Pancreas (tissue), 10 donors: Measurements from ENCODE around the gene ARID3B. TPM values are rescaled to one million over a fixed set of nuclear protein-coding genes. Genes with fewer than 3 reads are reported as not detected.
"Not testable (repeated sequence)": the region's sequence is repeated elsewhere in the genome, so short reads cannot be mapped to it uniquely, and the experiment has no call there.

Source experiments
- ATAC-seq, 4 donors: fragments of 200-7000 bp; cut with Tn5 transposase; one replicate each; pipeline versions ENCODE4 v1.8.0 to v1.9.1; 2020; ENCODE audit warnings: mild to moderate bottlenecking in 4 of 4, moderate library complexity in 4 of 4
- DNase-seq, 6 donors: peaks; one replicate each; pipeline ENCODE4 v3.0.0-alpha.2; 2020
- FAIRE-seq: peaks from 2 replicates; lab custom pipeline; 2012; peaks lifted over from hg19 to GRCh38; lab: Jason Lieb, UNC
- H3K27ac ChIP-seq, 4 donors: fragments of 200-600 bp; sonication (generic); 1 replicate in 3 of 4; 2 replicates in 1 of 4; pipeline versions ENCODE4 v1.5.0 to v1.8.0; 2020
- H3K27me3 ChIP-seq, 4 donors: fragments of 200-600 bp; one replicate each; pipeline ENCODE4 v1.8.0; 2021
- H3K36me3 ChIP-seq, 3 donors: fragments of 200-600 bp; sonication (generic) in 1 of 3; one replicate each; pipeline versions ENCODE4 v1.5.0 to v1.8.0; 2020 to 2021
- H3K4me1 ChIP-seq, 3 donors: fragments of 200-600 bp; one replicate each; pipeline ENCODE4 v1.8.0; 2021
- H3K4me3 ChIP-seq, 4 donors: fragments of 200-600 bp; sonication (generic) in 2 of 4; one replicate each; pipeline versions ENCODE4 v1.5.0 to v1.8.0; 2020 to 2021
- H3K9me3 ChIP-seq, 4 donors: fragments of 200-600 bp; one replicate each; pipeline ENCODE4 v1.8.0; 2021
- CTCF ChIP-seq, 4 donors: fragments of 200-600 bp; sonication (generic) in 3 of 4; IDR thresholded peaks; one replicate each; pipeline versions ENCODE4 v1.5.0 to v1.8.0; 2021; ENCODE audit warnings: antibody characterized with exemption in 4 of 4
- WGBS, 2 donors: extraction: QIAGEN DNeasy Blood & Tissue Kit; methylation state at CpG; one replicate each; pipeline ENCODE4 v1.1.7; 2013; 5-methylcytosine and 5-hydroxymethylcytosine counted together
- intact Hi-C, 3 donors: fragments of 100-400 bp; cut with DNase I; formaldehyde crosslinking; loops; one replicate each; pipeline versions ENCODE4 v1.11.1 to v1.14.2; 2022
- polyA plus RNA-seq, 2 donors: library from polyadenylated mRNA; stranded (reverse); fragments of 200-250 nt; gene quantifications; one replicate each; pipeline ENCODE4 v1.2.3, GENCODE V29; 2013
- total RNA-seq, 6 donors: library from RNA; stranded (reverse); fragmentation: NEBNext Ultra II Directional in 4 of 6; extraction: Animal tissue kit (Norgen Biotek cat#: 25700) in 4 of 6; gene quantifications; one replicate each; pipeline versions ENCODE4 v1.2.1 to v1.2.4, GENCODE V29; 2021 to 2023
- donor health status: healthy with polysubstance abuse.
- donor health status: DM: no; HTN: no; CAD: no; lungs with moderate emphysema.
- donor health status: DM: no; HTN: no; CAD: no.
- donor health status: control.
- donor health status: control.
- donor health status: Bipolar disorder and iron deficiency.
- donor health status: DM: yes; HTN: yes; CAD: no.
- donor health status: DM: no; HTN: no; CAD: no.
- donor health status: DM: no; HTN: no; CAD: no.
- donor health status: DM: yes; HTN: yes; CAD: no.

The ARID3B gene
- total and polyA plus RNA-seq, 8 donors: 2.9 to 4.8 (median 3.8) TPM

GRCh38 chr15:74530771-74531143 lies 10.3 kb upstream of the ARID3B start:
- H3K27ac ChIP-seq: no peak overlapping the region
- no peaks in the 10 kb centered on the region for H3K9me3 ChIP-seq
- FAIRE-seq (no peak), ATAC-seq (no peak), DNase-seq (no peak)
- TF ChIP-seq CTCF (IDR thresholded peaks at IDR 0.05): no peak
- H3K4me3 ChIP-seq: no peak overlapping the region
- intact Hi-C loops: no loop called here
- WGBS, 2 donors: 78 to 86% methylated on average over 2 of the region's 2 CpGs
- H3K27me3 ChIP-seq: no peaks in the 10 kb centered on the region
- H3K36me3 ChIP-seq: no peaks in the 10 kb centered on the region
- no peaks in the 10 kb centered on the region for H3K4me1 ChIP-seq

GRCh38 chr15:74531144-74531811 lies 9.7 kb upstream of the ARID3B start:
- no peak for FAIRE-seq
- H3K9me3 ChIP-seq: no peaks in the 10 kb centered on the region
- no peak for ATAC-seq
- TF ChIP-seq CTCF (IDR thresholded peaks at IDR 0.05): no peak
- DNase-seq: no peak
- H3K27ac ChIP-seq: no peak overlapping the region
- intact Hi-C loops: no loop called here
- H3K36me3 ChIP-seq: no peaks in the 10 kb centered on the region
- no peaks in the 10 kb centered on the region for H3K27me3 ChIP-seq
- no peaks in the 10 kb centered on the region for H3K4me1 ChIP-seq
- 77 to 85% methylated on average over 4 of the region's 4 CpGs for whole genome bisulfite sequencing, 2 donors
- no peak overlapping the region for H3K4me3 ChIP-seq

- intact Hi-C loops: no loop called here
- Histone ChIP-seq H3K4me1 (peaks cover 0 to 5% (median 0%) of the 10 kb centered on the region in 3 donors), H3K27me3 (no peaks in the 10 kb centered on the region), H3K4me3 (no peak overlapping the region), H3K9me3 (no peaks in the 10 kb centered on the region), H3K36me3 (no peaks in the 10 kb centered on the region), H3K27ac (no peak overlapping the region)
- DNase-seq: no peak
- TF ChIP-seq CTCF (IDR thresholded peaks at IDR 0.05): no peak
- no peak for ATAC-seq
- FAIRE-seq: no peak
- WGBS, 2 donors: 58 to 72% methylated on average over 3 of the region's 3 CpGs
These were observed 5.5 kb upstream of the ARID3B start for GRCh38 chr15:74535388-74536084.

GRCh38 chr15:74537736-74538135 lies 3.3 kb upstream of the ARID3B start:
- DNase-seq (no peak), ATAC-seq (no peak), FAIRE-seq (no peak)
- Histone ChIP-seq H3K4me1 (peaks cover 0 to 10% (median 9%) of the 10 kb centered on the region in 3 donors), H3K27me3 (no peaks in the 10 kb centered on the region), H3K27ac (no peak overlapping the region), H3K36me3 (no peaks in the 10 kb centered on the region), H3K4me3 (no peak overlapping the region), H3K9me3 (no peaks in the 10 kb centered on the region)
- WGBS, 2 donors: 93% methylated on average over 1 of the region's 1 CpG
- intact Hi-C loops: no loop called here
- no peak for TF ChIP-seq CTCF (IDR thresholded peaks at IDR 0.05)

GRCh38 chr15:74539521-74539920 lies 1.5 kb upstream of the ARID3B start:
- DNase-seq, intact Hi-C loops, H3K9me3 ChIP-seq, H3K36me3 ChIP-seq, H3K4me3 ChIP-seq, FAIRE-seq, ATAC-seq, H3K27me3 ChIP-seq, H3K27ac ChIP-seq: not testable (repeated sequence)
- 82 to 90% methylated on average over 12 of the region's 12 CpGs for WGBS, 2 donors
- peaks cover 0 to 10% (median 9%) of the 10 kb centered on the region in 3 donors for H3K4me1 ChIP-seq
